Endometrium (tissue), 2 donors: ENCODE measurements around the gene MRPL14.

Experiments
- FAIRE-seq: peaks from 2 replicates; lab custom pipeline; 2012; peaks lifted over from hg19 to GRCh38; lab: Jason Lieb, UNC
- donor health status: control.
- donor health status: control.

Gene MRPL14

DNA sequence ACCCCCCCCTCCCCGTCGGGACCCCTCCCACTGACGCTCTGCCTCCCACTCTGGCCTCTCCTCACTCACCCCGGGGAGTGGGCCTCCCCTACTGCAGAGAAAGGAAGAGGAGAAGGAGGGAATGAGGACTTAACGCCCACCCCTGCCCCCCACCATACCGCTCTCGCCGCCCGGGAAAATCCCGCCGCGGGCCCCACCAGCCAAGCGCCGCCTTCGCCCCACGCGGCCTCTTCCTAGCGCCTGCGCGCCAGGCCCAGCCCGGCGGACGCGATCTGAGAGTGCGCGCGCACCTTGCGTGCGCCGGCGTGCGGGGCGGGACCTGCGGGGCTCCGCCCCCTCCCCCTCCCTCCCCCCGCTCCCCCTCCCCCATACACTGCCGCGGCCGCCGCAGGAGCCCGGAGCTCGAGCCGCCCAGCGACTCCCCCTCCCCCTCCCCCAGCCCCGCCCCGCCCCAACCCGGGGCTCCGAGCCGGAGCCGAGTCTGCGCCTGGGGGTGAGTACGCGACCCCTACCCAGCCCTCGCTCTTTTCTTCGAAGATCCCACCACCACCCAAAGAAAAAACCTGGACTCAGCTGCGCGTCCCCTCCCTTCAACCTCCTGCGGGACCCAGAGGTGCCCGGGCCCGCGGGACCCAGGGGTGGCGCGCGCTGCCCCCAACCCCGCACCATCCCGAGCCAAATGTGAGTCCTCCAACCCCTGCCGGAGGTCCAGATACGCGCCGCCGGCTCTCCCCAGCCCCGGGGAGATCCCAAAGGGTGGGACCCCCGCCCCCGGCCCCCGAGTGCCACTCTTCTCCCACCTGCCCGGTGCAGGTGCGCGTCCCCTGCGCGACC lies at the start of gene MRPL14, which contains the start of gene TMEM63B:
MRPL14 (minus strand) TSS at position 267 of the 834 bp plus-strand sequence. CDS start 10,841 bp downstream, outside the sequence.
TMEM63B (plus strand) TSS at position 369 of the 834 bp plus-strand sequence. CDS start 7,031 bp downstream, outside the sequence.
- FAIRE-seq = no peak

DNA sequence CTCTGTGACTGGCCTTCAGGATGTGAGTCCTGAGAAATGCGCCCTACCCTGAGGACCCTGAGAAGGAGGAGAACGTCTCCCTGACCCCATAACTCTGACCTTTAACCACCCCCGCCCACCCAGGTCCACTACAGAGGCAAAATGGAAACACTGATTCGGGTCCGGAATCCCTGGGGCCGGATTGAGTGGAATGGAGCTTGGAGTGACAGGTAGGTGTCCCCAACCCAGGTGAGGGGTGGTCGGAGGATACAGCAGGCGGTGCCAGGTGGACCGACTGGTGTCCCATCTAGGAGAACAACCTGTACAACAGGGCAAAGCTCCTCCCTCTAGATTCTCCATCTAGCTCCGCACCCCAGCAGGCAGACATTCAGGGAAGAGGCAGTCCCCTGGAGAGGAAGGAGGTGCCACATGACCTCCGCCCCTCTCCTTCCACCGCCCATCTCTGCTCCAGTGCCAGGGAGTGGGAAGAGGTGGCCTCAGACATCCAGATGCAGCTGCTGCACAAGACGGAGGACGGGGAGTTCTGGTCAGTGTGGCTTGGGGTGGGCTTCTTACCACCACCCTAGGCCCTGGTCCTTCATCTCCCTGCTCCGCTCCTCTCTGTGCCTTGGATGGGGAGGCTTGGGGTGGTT lies 49.0 kb upstream of the MRPL14 start:
- FAIRE-seq = no peak

DNA sequence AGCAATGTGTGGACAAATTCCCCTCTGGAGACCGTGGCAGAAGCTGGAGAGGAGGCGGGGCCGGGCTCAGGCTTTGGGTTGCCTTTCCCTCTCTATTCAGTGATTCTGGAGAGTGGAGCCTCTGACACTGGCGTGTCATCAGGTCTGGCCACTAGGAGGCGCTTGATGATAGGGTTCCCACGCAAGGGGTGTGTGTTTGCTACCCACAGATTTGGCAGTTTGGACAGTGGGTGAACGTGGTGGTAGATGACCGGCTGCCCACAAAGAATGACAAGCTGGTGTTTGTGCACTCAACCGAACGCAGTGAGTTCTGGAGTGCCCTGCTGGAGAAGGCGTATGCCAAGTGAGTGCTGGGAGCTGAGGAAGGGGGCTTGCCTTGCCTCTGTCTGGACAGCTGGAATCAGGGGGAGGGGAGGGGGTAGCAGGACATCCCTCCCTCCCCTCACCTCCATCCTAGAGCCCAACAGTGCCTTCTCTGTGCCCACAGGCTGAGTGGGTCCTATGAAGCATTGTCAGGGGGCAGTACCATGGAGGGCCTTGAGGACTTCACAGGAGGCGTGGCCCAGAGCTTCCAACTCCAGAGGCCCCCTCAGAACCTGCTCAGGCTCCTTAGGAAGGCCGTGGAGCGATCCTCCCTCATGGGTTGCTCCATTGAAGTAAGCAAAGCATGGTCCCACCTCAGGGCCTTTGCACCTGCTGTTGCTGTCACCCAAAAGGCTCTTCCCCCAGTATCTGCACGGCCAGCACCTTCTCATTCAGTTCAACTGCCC lies 45.7 kb upstream of the MRPL14 start:
- FAIRE-seq = no peak

DNA sequence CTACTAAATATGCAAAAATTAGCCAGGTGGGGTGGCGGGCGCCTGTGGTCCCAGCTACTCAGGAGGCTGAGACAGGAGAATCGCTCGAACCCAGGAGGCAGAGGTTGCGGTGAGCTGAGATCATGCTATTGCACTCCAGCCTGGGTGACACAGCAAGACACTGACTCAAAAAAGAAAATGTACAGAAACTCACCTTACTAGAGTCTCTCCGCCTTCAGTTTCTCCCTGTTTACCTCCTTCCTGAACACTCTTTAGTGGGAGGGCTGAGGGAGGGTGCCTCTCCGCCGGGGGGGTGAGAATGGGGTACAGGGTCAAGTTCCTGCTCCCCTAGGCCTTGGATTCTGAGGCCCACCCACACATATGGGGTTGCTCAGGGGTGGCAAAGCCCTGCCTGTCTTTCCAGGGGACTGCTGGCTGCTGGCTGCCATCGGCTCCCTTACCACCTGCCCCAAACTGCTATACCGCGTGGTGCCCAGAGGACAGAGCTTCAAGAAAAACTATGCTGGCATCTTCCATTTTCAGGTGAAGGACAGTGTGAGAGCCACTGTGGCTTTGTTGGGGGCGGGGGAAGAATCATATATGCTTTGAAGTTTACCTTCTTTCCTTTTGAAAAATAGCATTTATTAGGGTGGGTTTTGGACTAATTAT lies 44.8 kb upstream of the MRPL14 start:
- FAIRE-seq = no peak

DNA sequence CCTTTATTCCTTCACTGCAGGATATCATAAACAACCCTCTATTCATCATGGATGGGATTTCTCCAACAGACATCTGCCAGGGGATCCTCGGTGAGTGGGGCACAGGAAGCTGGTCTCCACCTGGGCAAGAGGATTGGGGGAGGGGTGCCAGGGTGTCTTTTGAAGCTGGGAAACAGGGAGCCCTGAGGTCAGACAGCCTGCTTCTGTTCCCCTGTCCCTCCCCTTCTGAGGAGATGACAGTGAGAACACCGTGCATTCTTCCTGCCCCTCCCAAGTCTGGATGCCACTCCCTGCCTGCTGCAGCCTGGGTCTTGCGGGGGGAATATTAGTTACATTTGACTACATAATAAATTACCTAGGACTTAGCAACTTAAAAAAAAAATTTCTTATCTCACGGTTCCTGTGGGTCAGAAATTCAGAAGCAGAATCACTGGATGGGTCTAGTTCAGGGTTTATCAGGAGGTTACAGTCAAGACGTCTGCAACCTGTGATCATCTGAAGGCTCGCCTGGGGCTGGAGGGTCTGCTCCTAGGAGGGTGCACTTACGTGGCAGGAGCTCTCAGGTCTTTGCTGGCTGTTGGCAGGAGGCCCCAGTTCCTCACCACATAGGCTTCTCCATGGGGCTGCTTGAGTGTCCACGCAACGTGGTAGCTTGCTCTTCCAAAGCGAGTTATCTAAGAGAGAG lies 42.8 kb upstream of the MRPL14 start:
- FAIRE-seq = no peak

DNA sequence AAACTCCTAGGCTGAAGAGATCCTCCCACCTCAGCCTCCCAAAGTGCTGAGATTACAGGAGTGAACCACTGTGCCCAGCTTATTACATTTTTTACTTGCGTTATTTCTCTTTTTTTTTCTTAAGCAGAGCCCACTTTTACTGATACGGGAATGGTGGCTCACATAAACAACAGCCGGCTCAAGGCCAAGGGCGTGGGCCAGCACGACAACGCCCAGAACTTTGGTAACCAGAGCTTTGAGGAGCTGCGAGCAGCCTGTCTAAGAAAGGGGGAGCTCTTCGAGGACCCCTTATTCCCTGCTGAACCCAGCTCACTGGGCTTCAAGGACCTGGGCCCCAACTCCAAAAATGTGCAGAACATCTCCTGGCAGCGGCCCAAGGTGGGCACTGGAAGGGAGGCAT lies 41.9 kb upstream of the MRPL14 start:
- no peak for FAIRE-seq

DNA sequence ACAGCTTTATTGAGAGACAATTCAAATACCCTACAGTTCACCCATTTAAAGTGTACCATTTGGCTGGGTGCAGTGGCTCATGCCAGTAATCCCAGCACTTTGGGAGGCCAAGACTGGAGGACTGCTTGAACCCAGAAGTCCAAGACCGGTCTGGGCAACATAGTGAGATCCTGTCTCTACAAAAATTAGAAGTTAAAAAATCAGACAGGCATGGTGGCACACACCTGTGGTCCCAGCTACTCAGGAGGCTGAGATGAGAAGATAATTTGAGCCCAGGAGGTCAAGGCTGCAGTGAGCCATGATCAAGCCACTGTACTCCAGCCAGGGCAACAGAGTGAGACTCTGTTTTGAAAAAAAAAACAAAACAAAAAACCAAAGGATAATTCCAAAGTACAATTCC lies 40.3 kb upstream of the MRPL14 start:
- no peak for FAIRE-seq

DNA sequence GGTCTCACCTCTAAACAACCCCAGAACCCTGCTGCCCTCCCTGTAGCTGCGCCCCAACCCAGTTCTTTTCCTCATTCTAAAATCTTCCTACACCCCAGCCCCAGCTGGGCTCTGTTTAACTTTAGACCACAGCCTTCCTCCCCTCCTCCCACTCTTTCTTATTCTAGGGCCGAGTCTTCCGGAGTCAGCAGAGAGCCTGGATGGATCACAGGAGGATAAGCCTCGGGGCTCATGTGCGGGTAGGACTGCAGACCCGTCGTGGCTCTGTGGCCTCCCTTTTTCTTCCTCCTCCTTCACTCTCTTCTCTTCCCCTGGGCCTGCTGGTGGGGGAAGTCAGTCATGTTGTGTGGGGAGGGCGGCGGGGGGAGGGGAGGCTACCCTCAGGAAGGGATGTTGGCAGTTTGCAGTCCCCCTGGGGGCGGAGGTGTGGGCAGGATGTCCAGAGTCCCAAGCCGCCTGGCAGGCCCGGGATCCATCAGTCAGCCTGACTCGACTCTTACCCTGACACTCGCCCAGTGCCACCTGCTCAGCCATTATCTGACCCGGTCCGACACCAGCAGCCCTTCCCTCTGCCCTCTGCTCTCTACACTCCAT lies 39.4 kb upstream of the MRPL14 start:
- no peak for FAIRE-seq

DNA sequence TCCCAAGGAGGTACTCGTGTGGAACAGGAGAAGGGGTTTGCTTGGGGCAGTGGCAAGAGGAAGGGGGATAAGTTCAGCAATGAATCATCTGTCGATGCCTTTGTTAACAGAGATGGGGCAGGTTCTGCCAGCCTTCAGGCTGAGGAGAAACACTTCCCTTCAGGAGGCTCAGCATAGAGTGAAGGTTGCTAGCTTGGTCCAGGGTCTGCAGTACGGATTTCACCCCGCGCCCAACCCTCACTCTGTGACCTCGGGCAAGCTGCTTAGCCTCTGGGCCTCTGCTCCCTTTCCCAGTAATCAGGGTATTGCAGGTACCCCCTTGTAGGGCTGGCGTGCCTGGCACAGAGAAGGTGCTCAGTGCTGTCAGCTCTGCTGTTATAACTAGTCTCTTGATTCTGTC lies 38.9 kb upstream of the MRPL14 start:
- FAIRE-seq = no peak

DNA sequence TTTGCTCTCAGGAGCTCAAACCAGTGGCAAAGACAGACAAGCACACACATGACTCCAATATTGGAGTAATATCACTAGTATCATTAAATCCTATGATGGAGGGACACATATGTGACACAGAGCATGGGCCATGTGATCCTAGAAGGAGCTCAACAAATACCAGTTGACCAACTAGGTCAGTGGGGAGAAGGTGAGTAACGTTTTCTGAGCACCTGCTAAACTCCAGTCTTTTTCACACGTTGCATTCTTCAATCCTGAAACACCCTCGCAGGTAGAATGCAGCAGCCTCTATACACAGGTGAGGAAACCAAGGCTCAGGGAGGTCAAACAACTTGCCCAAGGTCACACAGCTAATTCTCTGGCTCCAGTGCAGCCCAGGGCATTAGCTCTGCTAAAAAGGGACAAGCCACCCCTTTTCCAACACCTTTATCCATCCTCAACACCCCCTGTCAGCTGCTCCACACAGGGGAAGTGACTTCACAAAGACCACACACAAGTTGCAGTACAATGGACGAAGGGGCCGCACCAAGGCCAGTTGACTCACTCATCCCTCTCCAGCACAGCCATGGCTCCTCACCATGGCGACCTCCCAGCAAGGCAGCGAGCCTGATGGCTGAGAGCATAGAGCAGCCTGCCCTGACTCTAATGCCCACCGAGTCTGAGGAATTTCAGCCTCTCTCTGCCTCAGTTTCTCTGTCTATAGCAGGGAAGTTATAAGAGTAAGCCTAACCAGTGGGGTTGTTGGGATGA lies 35.8 kb upstream of the MRPL14 start:
- FAIRE-seq = no peak

DNA sequence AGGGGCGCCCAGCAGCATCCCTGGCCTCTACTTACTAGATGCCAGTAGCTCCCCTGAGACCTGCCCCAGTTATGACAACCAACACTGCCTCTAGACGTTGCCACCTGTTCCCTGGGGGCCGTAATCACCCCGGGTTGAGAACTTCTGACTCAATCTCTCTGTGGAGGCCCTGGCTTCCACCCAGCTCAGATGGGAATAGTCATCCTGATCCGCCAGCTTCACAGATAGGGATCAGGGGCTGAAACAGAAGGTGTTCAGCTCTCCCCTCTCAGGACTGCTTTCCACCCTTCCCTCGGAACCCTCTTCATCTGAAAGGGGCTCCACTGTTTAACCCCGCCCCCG lies 34.7 kb upstream of the MRPL14 start:
- no peak for FAIRE-seq

DNA sequence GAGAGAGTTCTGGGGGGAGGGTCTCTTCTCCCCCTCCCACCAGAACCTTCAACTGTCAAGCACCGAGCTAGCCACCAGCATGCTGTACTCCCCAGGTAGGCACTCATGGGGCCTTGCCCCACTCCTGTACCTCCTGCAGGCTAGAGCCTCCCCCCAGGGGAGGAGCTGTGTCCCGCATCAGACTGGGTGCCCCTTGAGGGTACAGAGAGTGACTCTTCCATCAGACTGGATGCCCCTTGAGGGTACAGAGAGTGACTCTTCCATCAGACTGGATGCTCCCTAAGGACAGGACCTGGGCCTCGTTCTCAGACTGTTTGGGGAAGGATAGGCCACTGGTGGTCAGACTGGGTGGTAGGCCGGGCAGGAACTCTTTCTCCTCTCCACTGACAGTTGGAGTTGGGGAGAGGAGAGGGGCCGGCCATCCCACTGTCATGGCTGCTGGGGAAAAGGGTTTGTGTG lies 31.5 kb upstream of the MRPL14 start, which contains the start of gene CAPN11:
CAPN11 (plus strand) TSS at position 51 of the 459 bp plus-strand sequence; CDS start at position 80, 29 bp downstream.
- FAIRE-seq = no peak

DNA sequence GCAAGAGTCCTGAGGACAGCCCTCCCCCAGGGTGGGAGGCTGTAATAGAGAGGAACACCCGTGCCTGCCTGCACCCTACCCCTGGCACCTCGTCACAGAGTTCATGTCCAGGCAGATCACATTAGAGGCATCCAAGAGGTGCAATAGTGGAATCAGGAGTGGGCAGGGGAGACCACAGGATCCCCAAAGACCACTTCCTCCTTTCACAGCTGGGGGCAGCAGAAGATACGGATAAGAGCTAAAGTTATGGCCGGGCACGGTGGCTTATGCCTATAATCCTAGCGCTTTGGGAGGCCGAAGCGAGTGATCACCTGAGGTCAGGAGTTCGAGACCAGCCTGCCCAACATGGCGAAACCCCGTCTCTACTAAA lies 29.9 kb upstream of the MRPL14 start:
- FAIRE-seq = no peak

DNA sequence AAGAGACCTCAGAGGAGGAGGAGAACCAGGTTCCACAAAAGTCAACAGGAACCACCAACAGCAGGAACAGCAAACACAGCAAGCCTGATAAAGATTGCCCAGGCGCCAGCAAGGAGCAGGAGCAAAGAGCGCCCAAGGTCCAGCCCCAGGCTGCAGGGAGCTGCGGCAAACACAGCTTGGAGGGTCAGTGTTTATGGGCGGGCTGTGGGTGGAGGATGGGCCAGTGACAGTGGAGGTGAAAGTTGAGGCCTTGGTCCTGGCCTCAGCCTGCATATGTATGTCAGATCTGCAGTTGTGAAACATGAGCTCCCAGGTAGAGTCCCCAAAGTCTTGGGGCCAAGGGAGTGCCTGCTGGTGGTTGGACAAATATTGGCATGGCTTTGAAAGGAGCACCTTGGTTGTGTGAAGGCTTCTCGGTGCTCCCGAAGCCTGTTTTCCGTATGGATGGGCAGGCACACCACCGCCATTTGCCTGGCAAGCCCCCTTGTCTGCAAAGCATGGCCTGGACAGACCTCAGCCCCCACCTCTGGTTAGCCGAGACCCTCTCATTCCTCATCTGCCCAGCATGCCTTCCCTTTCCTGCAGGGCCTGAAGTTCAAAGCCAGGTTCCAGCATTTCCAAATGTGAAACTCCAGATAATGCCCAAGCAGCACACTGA lies 29.4 kb upstream of the MRPL14 start:
- FAIRE-seq = no peak

DNA sequence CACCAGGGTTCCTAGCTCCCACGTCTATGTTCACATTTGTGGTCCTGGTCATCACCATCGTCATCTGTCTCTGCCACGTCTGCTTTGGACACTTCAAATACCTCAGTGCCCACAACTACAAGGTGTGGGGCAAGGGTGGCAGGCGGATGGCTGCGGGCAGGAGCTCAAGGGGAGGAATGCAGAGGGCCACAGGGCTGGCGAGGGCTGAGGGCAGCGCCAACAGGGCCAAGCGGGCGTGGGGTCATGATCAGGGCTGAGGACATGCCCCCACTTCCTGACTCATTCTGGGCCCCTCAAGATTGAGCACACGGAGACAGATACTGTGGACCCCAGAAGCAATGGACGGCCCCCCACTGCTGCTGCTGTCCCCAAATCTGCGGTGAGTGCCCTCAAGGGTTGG lies 26.8 kb upstream of the MRPL14 start:
- no peak for FAIRE-seq

DNA sequence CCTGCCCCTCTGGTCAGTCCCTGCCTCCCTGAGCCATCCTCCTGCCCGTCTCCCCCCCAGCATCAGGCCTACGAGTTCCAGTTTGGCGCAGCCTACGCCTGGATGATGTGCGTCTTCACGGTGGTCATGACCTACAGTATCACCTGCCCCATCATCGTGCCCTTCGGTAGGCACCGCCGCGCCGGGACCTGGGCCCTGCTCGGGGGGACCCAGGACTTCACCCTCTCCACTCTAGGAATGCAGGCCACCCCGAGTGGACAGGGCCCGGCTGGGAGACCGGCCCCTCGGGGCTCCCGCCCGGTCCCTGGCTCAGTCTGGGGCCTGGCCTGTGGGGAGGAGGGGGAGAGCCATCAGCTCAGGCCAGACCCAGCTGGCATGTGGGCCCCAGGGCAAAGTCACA lies 25.3 kb upstream of the MRPL14 start:
- no peak for FAIRE-seq

DNA sequence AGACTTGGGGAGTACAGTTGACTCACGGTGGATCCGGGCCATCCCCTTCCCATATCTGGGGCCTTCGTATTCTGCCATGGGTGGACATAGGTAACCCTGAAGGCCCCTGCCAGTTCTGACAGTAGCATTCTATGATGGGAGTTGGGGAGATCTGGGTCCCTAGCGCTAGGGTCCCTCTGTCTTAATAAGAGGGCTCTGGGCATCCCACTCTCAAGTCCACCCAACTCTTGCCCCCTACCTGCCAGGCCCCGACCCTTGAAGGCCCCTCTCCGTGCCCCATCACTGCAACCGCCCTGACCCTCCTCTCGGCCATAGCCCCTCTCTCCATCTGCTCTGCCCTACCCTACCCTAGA lies 24.8 kb upstream of the MRPL14 start:
- no peak for FAIRE-seq

DNA sequence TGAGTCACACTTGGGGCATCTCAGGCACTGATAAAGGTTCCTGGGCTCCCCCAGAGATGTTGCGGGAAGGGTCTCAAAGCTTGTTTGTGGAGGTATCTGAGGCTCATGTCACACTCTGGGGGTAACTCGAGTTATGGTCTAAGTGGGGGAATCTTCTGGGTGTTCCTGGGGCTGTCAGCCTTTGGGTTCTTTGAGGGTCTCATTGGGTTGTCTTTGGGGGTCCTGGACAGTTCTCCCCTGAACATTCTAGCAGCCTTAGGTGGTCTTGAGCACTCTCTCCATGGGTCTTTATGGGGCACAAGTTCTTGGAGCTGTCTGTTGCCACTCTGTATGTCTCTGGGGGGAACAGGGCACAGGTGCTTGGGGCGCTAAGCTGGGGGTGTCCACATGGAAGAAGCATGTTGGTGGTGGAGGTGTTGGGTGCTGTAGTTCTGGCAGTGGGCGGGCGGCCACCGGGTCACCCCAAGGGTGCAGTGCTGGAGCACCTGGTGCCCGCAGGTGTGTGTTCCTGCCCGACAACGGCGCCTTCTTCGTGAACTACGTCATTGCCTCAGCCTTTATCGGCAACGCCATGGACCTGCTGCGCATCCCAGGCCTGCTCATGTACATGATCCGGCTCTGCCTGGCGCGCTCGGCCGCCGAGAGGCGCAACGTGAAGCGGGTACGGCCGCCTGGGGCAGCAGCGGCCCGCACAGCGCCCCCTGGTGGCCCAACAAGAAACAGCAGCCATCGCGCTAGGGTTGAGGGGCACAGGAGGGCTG lies 24.3 kb upstream of the MRPL14 start:
- FAIRE-seq = no peak

DNA sequence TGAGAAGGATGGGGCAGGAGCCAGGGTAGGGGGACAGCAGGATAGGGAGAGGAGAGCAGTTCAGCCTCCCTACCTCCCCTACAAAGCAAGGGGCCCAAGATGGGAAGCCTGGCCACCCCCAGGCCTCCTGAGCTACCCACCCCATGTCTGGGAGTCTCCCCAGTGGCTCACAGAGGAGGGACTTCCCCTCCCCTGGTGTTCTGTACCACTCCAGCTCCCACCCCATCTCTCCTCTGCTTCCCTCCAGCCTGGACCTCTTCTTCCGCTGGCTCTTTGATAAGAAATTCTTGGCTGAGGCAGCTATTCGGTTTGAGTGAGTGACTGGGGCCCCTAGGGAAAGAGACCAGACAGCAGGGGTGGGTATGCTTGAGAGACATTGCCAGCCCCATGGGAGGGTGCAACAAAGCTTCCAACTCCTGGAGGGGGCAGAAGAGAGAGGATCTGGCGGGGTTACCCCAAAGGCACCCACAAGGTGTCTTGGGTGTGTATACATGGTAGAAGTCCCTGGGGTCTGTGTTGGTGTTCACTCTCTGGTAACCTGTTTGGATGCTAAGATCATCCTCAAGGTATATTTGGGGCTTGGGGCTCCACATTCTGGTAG lies 23.2 kb upstream of the MRPL14 start:
- no peak for FAIRE-seq
